Uterus (tissue), 2 donors: ENCODE data around the gene RFC5.

Source experiments
- POLR2A ChIP-seq, 2 donors: fragments of 450-650 bp; IDR thresholded peaks; one replicate each; pipeline ENCODE4 v1.6.1; 2016; ENCODE audit warnings: antibody characterized with exemption in 2 of 2, mild to moderate bottlenecking in 1 of 2, moderate library complexity in 1 of 2
- TF ChIP-seq, protein P1 (sequence below), 4 experiments: fragments of 200-600 bp in 2 of 4; fragments of 450-650 bp in 2 of 4; sonication (generic) in 2 of 4; IDR thresholded peaks; one replicate each; pipeline ENCODE4 v1.5.1; 2016 to 2019; ENCODE audit warnings: antibody characterized with exemption in 4 of 4, mild to moderate bottlenecking in 2 of 4, moderate library complexity in 1 of 4

DNA sequence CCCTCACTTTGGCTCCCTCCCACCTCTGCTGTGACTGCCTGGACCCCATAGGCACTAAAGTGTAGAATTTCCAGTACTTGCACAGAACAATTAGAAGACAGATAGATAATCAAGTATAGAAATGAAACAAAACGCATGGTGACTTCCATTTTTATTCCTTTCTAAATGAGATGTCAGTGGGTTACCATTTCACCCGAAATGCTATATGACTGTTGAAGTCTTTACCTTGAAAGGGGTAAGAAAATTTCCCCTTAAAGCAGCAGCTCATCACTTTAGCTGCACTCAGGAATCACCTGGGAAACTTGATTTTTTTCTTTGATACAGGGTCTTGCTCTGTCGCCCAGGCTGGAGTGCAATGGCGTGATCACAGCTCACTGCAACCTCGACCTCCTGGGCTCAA, 35.2 kb upstream of the RFC5 start:
- TF ChIP-seq POLR2A (IDR thresholded peaks at IDR 0.05): no peak
- TF ChIP-seq, protein P1, sequence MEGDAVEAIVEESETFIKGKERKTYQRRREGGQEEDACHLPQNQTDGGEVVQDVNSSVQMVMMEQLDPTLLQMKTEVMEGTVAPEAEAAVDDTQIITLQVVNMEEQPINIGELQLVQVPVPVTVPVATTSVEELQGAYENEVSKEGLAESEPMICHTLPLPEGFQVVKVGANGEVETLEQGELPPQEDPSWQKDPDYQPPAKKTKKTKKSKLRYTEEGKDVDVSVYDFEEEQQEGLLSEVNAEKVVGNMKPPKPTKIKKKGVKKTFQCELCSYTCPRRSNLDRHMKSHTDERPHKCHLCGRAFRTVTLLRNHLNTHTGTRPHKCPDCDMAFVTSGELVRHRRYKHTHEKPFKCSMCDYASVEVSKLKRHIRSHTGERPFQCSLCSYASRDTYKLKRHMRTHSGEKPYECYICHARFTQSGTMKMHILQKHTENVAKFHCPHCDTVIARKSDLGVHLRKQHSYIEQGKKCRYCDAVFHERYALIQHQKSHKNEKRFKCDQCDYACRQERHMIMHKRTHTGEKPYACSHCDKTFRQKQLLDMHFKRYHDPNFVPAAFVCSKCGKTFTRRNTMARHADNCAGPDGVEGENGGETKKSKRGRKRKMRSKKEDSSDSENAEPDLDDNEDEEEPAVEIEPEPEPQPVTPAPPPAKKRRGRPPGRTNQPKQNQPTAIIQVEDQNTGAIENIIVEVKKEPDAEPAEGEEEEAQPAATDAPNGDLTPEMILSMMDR (IDR thresholded peaks at IDR 0.05): no peak
